ENCODE results near the gene PDLIM4.

The PDLIM4 gene

GRCh38 chr5:132250547-132250946 lies 6.9 kb upstream of the PDLIM4 start:
- no peak for DNase-seq (ENCODE audit: low read depth)
- TF ChIP-seq CTCF (conservative IDR thresholded peaks at IDR 0.05; ENCODE audit: control insufficient read depth, insufficient read depth, low read depth, low read length), result no peak

GRCh38 chr5:132251220-132251725 lies 6.2 kb upstream of the PDLIM4 start:
- peak; percentile 42 for DNase-seq (ENCODE audit: low read depth)
- no peak for TF ChIP-seq CTCF (conservative IDR thresholded peaks at IDR 0.05; ENCODE audit: control insufficient read depth, insufficient read depth, low read depth, low read length)
- no peak overlapping the region for H3K4me3 ChIP-seq (ENCODE audit: control insufficient read depth, low read depth, low read length)

More at GRCh38 chr5:132250547-132250946, 6.9 kb upstream of the PDLIM4 start:
- no peak overlapping the region for H3K4me3 ChIP-seq (ENCODE audit: control insufficient read depth, low read depth, low read length)

- no peak for DNase-seq (ENCODE audit: low read depth)
- no peak overlapping the region for H3K4me3 ChIP-seq (ENCODE audit: control insufficient read depth, low read depth, low read length)
- TF ChIP-seq CTCF (conservative IDR thresholded peaks at IDR 0.05; ENCODE audit: control insufficient read depth, insufficient read depth, low read depth, low read length), result no peak
Measured at GRCh38 chr5:132253008-132253441, 4.5 kb upstream of the PDLIM4 start.

- no peak for TF ChIP-seq CTCF (conservative IDR thresholded peaks at IDR 0.05; ENCODE audit: control insufficient read depth, insufficient read depth, low read depth, low read length)
- H3K4me3 ChIP-seq (ENCODE audit: control insufficient read depth, low read depth, low read length), result no peak overlapping the region
- no peak for DNase-seq (ENCODE audit: low read depth)
Measured at GRCh38 chr5:132253452-132254320, 3.8 kb upstream of the PDLIM4 start.

GRCh38 chr5:132254321-132254977 lies 3.0 kb upstream of the PDLIM4 start:
- no peak for TF ChIP-seq CTCF (conservative IDR thresholded peaks at IDR 0.05; ENCODE audit: control insufficient read depth, insufficient read depth, low read depth, low read length)
- H3K4me3 ChIP-seq (ENCODE audit: control insufficient read depth, low read depth, low read length), result no peak overlapping the region
- DNase-seq (ENCODE audit: low read depth), result no peak

- DNase-seq (ENCODE audit: low read depth), result no peak
- TF ChIP-seq CTCF (conservative IDR thresholded peaks at IDR 0.05; ENCODE audit: control insufficient read depth, insufficient read depth, low read depth, low read length), result no peak
- no peak overlapping the region for H3K4me3 ChIP-seq (ENCODE audit: control insufficient read depth, low read depth, low read length)
Measured at GRCh38 chr5:132256086-132256782, 1.3 kb upstream of the PDLIM4 start.
